Measurements from ENCODE around the gene GPAM. TPM values are rescaled to one million over a fixed set of nuclear protein-coding genes. Genes with fewer than 3 reads are reported as not detected.

Gene GPAM
- polyA plus RNA-seq, 1 of the 3 experiments (the other 2 are of a cell fraction): 2.1 TPM

DNA sequence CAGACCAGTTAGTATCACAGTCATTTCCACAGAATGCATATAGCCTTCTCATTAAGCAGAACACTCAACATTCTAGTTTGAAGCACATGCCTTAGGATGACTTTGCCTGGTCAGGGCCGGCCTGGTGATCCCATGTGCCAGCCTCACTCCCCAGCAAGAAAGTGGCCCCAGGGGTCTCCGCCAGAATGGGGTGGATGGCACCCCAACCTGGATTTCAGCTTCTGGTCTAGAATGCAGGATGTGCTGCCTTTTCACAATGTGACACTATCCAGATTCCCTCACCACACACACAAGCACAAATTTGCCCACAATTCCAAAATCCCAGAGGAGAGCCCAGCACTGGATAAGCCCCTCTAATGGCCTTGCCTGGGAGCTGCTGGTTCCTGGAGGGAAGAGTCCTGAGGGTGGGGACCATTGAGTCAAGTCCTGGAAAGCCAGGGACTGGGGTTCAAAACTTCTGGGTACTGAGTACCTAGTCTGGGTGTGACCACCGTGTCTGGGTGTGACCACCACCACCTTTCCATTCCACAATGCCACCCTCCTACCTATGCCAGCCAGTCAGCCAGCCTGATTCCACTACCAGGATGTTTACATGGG, 41.5 kb upstream of the GPAM start:
- Histone ChIP-seq H3F3A (replicated peaks; ENCODE audit: insufficient read depth) (no peaks in the 10 kb centered on the region), H3K9ac (no peak overlapping the region), H3K4me1 (ENCODE audit: control insufficient read depth in 1 of 2, insufficient read depth in 2 of 2, low read depth in 1 of 2, low read length in 1 of 2) (no peaks in the 10 kb centered on the region), H3K4me2 (no peak overlapping the region), H3K27me3 (ENCODE audit: insufficient read depth) (no peaks in the 10 kb centered on the region), H3K9me3 (no peaks in the 10 kb centered on the region), H4K20me1 (ENCODE audit: insufficient read depth) (no peaks in the 10 kb centered on the region), H3K27ac (ENCODE audit: low read depth in 2 of 2, low read length in 1 of 2) (no peak overlapping the region), H3K9me2 (no peaks in the 10 kb centered on the region), H3K36me3 (replicated peaks in 1 of 2; ENCODE audit: control insufficient read depth in 1 of 2, insufficient read depth in 2 of 2, low read length in 1 of 2) (no peaks in the 10 kb centered on the region), H2AFZ (ENCODE audit: low read depth) (no peak overlapping the region), H3K4me3 (ENCODE audit: low read depth in 2 of 2, low read length in 1 of 2) (no peak overlapping the region), H3K79me2 (ENCODE audit: insufficient read depth) (no peaks in the 10 kb centered on the region)
- no peak for DNase-seq
- POLR2A ChIA-PET: no interaction called here
- 10% methylated on average over 3 of the region's 3 CpGs for WGBS (ENCODE audit: low lambda C conversion rate)
- TF ChIP-seq, protein P1, sequence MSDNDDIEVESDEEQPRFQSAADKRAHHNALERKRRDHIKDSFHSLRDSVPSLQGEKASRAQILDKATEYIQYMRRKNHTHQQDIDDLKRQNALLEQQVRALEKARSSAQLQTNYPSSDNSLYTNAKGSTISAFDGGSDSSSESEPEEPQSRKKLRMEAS (IDR thresholded peaks at IDR 0.05; ENCODE audit: low read depth): no peak
- TF ChIP-seq NRF1 (IDR thresholded peaks at IDR 0.05; ENCODE audit: low read depth, low read length): no peak
- no peak for TF ChIP-seq SMC3 (IDR thresholded peaks at IDR 0.05; ENCODE audit: low read depth, low read length)
- TF ChIP-seq GATA2 (CRISPR knock-in tag; IDR thresholded peaks at IDR 0.05): no peak
- TF ChIP-seq, protein P2, sequence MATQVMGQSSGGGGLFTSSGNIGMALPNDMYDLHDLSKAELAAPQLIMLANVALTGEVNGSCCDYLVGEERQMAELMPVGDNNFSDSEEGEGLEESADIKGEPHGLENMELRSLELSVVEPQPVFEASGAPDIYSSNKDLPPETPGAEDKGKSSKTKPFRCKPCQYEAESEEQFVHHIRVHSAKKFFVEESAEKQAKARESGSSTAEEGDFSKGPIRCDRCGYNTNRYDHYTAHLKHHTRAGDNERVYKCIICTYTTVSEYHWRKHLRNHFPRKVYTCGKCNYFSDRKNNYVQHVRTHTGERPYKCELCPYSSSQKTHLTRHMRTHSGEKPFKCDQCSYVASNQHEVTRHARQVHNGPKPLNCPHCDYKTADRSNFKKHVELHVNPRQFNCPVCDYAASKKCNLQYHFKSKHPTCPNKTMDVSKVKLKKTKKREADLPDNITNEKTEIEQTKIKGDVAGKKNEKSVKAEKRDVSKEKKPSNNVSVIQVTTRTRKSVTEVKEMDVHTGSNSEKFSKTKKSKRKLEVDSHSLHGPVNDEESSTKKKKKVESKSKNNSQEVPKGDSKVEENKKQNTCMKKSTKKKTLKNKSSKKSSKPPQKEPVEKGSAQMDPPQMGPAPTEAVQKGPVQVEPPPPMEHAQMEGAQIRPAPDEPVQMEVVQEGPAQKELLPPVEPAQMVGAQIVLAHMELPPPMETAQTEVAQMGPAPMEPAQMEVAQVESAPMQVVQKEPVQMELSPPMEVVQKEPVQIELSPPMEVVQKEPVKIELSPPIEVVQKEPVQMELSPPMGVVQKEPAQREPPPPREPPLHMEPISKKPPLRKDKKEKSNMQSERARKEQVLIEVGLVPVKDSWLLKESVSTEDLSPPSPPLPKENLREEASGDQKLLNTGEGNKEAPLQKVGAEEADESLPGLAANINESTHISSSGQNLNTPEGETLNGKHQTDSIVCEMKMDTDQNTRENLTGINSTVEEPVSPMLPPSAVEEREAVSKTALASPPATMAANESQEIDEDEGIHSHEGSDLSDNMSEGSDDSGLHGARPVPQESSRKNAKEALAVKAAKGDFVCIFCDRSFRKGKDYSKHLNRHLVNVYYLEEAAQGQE (IDR thresholded peaks at IDR 0.05; ENCODE audit: low read depth, low read length): no peak
- TF ChIP-seq RCOR1 (IDR thresholded peaks at IDR 0.05; ENCODE audit: low read length): no peak
- no peak for TF ChIP-seq EP300 (IDR thresholded peaks at IDR 0.05; ENCODE audit: borderline replicate concordance in 1 of 2, low read depth in 1 of 2, low read length in 1 of 2)
- no peak for TF ChIP-seq GABPA (IDR thresholded peaks at IDR 0.05; ENCODE audit: low read depth)
- TF ChIP-seq YY1 (IDR thresholded peaks at IDR 0.05; ENCODE audit: low read depth): no peak
- TF ChIP-seq, protein P3, sequence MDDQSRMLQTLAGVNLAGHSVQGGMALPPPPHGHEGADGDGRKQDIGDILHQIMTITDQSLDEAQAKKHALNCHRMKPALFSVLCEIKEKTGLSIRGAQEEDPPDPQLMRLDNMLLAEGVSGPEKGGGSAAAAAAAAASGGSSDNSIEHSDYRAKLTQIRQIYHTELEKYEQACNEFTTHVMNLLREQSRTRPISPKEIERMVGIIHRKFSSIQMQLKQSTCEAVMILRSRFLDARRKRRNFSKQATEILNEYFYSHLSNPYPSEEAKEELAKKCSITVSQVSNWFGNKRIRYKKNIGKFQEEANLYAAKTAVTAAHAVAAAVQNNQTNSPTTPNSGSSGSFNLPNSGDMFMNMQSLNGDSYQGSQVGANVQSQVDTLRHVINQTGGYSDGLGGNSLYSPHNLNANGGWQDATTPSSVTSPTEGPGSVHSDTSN (IDR thresholded peaks at IDR 0.05): no peak
- TF ChIP-seq, protein P4, sequence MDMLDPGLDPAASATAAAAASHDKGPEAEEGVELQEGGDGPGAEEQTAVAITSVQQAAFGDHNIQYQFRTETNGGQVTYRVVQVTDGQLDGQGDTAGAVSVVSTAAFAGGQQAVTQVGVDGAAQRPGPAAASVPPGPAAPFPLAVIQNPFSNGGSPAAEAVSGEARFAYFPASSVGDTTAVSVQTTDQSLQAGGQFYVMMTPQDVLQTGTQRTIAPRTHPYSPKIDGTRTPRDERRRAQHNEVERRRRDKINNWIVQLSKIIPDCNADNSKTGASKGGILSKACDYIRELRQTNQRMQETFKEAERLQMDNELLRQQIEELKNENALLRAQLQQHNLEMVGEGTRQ (IDR thresholded peaks at IDR 0.05; ENCODE audit: borderline replicate concordance, low read depth, low read length): no peak
- no peak for TF ChIP-seq RFX5 (IDR thresholded peaks at IDR 0.05; ENCODE audit: low read length)
- no peak for TF ChIP-seq FOXJ3 (CRISPR knock-in tag; IDR thresholded peaks at IDR 0.05)
- TF ChIP-seq RAD21 (IDR thresholded peaks at IDR 0.05; ENCODE audit: low read length): no peak
- CTCF ChIA-PET: interaction anchor here (0.6 to 1.1 kb wide), 2 partner anchors 9 to 85 kb away, joined by 3 to 4 read pairs; no protein-coding TSS in a partner anchor

All from SK-N-SH (cell line).